Mesenchymal stem cell (in vitro differentiated cells and primary cell): ENCODE measurements around the gene PGK2.

Experiments
- DNase-seq: peaks from one replicate; pipeline ENCODE4 v3.0.0-alpha.2; 2013
- H2AFZ ChIP-seq: one replicate; pipeline ENCODE4 v1.6.1; 2013; ENCODE audit warnings: low read depth, mild to moderate bottlenecking, control low read depth, inconsistent platforms, low read length, moderate library complexity
- H2AK5ac ChIP-seq: 2 replicates; pipeline ENCODE4 v1.6.1; 2013; ENCODE audit warnings: low read length, moderate library complexity, mild to moderate bottlenecking, inconsistent platforms; ENCODE audit not compliant: severe bottlenecking
- H2BK120ac ChIP-seq: one replicate; pipeline ENCODE4 v1.6.1; 2013; ENCODE audit warnings: low read depth, mild to moderate bottlenecking, inconsistent platforms, low read length, moderate library complexity
- H2BK12ac ChIP-seq, 2 experiments: one replicate each; pipeline ENCODE4 v1.6.1; 2013; ENCODE audit warnings: inconsistent platforms in 2 of 2, low read length in 2 of 2, mild to moderate bottlenecking in 2 of 2, moderate library complexity in 2 of 2, control low read depth in 1 of 2
- H2BK15ac ChIP-seq: one replicate; pipeline ENCODE4 v1.6.1; 2013; ENCODE audit warnings: mild to moderate bottlenecking, low read depth, inconsistent platforms; ENCODE audit not compliant: poor library complexity, severe bottlenecking
- H2BK5ac ChIP-seq: 2 replicates; pipeline ENCODE4 v1.6.1; 2013; ENCODE audit warnings: low read depth, mild to moderate bottlenecking, low read length, control low read depth, inconsistent platforms; ENCODE audit not compliant: poor library complexity, severe bottlenecking
- H3K14ac ChIP-seq, 2 experiments: one replicate each; pipeline ENCODE4 v1.6.1; 2013; ENCODE audit warnings: inconsistent platforms in 2 of 2, low read length in 2 of 2, control low read depth in 1 of 2, mild to moderate bottlenecking in 1 of 2, moderate library complexity in 1 of 2
- H3K18ac ChIP-seq, 2 experiments: one replicate each; pipeline ENCODE4 v1.6.1; 2013; ENCODE audit warnings: inconsistent platforms in 2 of 2, low read length in 2 of 2, control low read depth in 1 of 2, low read depth in 1 of 2, mild to moderate bottlenecking in 1 of 2
- H3K23ac ChIP-seq, 2 experiments: one replicate each; pipeline ENCODE4 v1.6.1; 2013; ENCODE audit warnings: inconsistent platforms in 2 of 2, low read length in 2 of 2, mild to moderate bottlenecking in 2 of 2, moderate library complexity in 2 of 2, control low read depth in 1 of 2
- H3K27ac ChIP-seq: 2 replicates; pipeline ENCODE4 v1.5.1; 2013; ENCODE audit warnings: mild to moderate bottlenecking, moderate library complexity, low read length, control low read depth, inconsistent platforms; ENCODE audit not compliant: poor library complexity, severe bottlenecking
- H3K27me3 ChIP-seq, 2 experiments: 2 replicates each; pipeline versions ENCODE4 v1.6.1 to v1.7.0; 2013; ENCODE audit warnings: low read length in 2 of 2, mild to moderate bottlenecking in 2 of 2, moderate library complexity in 2 of 2, control low read depth in 1 of 2, inconsistent platforms in 1 of 2; ENCODE audit not compliant: control insufficient read depth in 1 of 2, insufficient read depth in 1 of 2
- H3K36me3 ChIP-seq, 2 experiments: 2 replicates each; pipeline versions ENCODE4 v1.6.1 to v1.7.0; 2013; ENCODE audit warnings: low read length in 2 of 2, control low read depth in 1 of 2, inconsistent platforms in 1 of 2, low read depth in 1 of 2, mild to moderate bottlenecking in 1 of 2; ENCODE audit not compliant: insufficient read depth in 2 of 2, control insufficient read depth in 1 of 2
- H3K4ac ChIP-seq, 2 experiments: one replicate each; pipeline ENCODE4 v1.6.1; 2013; ENCODE audit warnings: inconsistent platforms in 2 of 2, low read length in 2 of 2, mild to moderate bottlenecking in 2 of 2, moderate library complexity in 2 of 2, control low read depth in 1 of 2, low read depth in 1 of 2
- H3K4me1 ChIP-seq: 2 replicates; pipeline ENCODE4 v1.6.1; 2013; ENCODE audit warnings: low read depth, low read length, control low read depth; ENCODE audit not compliant: control insufficient read depth, insufficient read depth
- H3K4me2 ChIP-seq: 2 replicates; pipeline ENCODE4 v1.6.1; 2013; ENCODE audit warnings: low read length, mild to moderate bottlenecking, inconsistent platforms; ENCODE audit not compliant: poor library complexity, severe bottlenecking
- H3K4me3 ChIP-seq, 2 experiments: 2 replicates each; pipeline versions ENCODE4 v1.5.1 to v1.7.0; 2013; ENCODE audit warnings: low read length in 2 of 2, mild to moderate bottlenecking in 2 of 2, control low read depth in 1 of 2, low read depth in 1 of 2; ENCODE audit not compliant: insufficient read depth in 1 of 2
- H3K79me1 ChIP-seq: replicated peaks from 2 replicates; pipeline ENCODE4 v1.6.1; 2013; ENCODE audit warnings: mild to moderate bottlenecking, control low read depth, low read length, inconsistent platforms; ENCODE audit not compliant: poor library complexity, severe bottlenecking
- H3K9ac ChIP-seq: 2 replicates; pipeline ENCODE4 v1.7.0; 2013; ENCODE audit warnings: mild to moderate bottlenecking, low read length, moderate library complexity
- H3K9me3 ChIP-seq: 2 replicates; pipeline ENCODE4 v1.7.0; 2013; ENCODE audit warnings: mild to moderate bottlenecking, low read length; ENCODE audit not compliant: control insufficient read depth
- H4K8ac ChIP-seq: one replicate; pipeline ENCODE4 v1.6.1; 2013; ENCODE audit warnings: inconsistent platforms, mild to moderate bottlenecking, low read length, moderate library complexity
- H4K91ac ChIP-seq: one replicate; pipeline ENCODE4 v1.6.1; 2013; ENCODE audit warnings: mild to moderate bottlenecking, low read length, inconsistent platforms
- WGBS: methylation state at CpG from one replicate; pipeline ENCODE4 v1.1.7; 2013; ENCODE audit warnings: mixed read lengths; 5-methylcytosine and 5-hydroxymethylcytosine counted together

PGK2 gene

DNA sequence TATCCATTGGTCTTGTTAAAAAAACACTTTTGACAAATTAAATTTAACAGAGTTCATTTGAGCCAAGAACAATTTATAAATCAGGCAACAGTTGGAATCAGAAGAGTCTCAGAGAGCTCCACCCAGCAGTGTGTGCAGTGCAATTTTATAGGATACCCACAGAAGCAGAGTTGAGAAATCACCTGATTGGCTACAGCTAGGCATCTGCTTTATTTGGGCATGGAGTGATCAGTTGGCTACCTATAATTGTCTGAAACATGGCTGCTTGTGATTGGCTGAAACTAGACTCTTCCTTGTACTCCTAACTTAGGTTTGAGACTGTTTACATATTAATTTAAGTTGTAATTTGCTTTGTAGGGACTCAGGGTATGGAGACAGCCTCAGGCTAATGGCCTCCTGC is 12.0 kb downstream of the PGK2 start:
- no peak for DNase-seq
- H3K9me3 ChIP-seq, result no peaks in the 10 kb centered on the region
- no peak overlapping the region for H3K4me2 ChIP-seq
- no peaks in the 10 kb centered on the region for H3K27me3 ChIP-seq
- H3K36me3 ChIP-seq, result no peaks in the 10 kb centered on the region
- no peak overlapping the region for H2BK5ac ChIP-seq
- H2AK5ac ChIP-seq, result no peak overlapping the region
- no peak overlapping the region for H3K4me3 ChIP-seq
- no peak overlapping the region for H2AFZ ChIP-seq
- no peaks in the 10 kb centered on the region for H3K4me1 ChIP-seq
- H3K4ac ChIP-seq, result no peak overlapping the region
- no peak overlapping the region for H4K91ac ChIP-seq
- H2BK15ac ChIP-seq, result no peak overlapping the region
- no peak overlapping the region for H3K14ac ChIP-seq
- H3K18ac ChIP-seq, result no peak overlapping the region
- no peak overlapping the region for H3K23ac ChIP-seq
- H2BK12ac ChIP-seq, result no peak overlapping the region
- H3K9ac ChIP-seq, result no peak overlapping the region
- H2BK120ac ChIP-seq, result no peak overlapping the region
- H3K79me1 ChIP-seq, result no peaks in the 10 kb centered on the region
- no peak overlapping the region for H3K27ac ChIP-seq
- H4K8ac ChIP-seq, result no peak overlapping the region

GRCh38 chr6:49772285-49772684 is 14.8 kb downstream of the PGK2 start:
- WGBS, result 29% methylated on average over 4 of the region's 5 CpGs
- H3K14ac ChIP-seq, result no peak overlapping the region

DNA sequence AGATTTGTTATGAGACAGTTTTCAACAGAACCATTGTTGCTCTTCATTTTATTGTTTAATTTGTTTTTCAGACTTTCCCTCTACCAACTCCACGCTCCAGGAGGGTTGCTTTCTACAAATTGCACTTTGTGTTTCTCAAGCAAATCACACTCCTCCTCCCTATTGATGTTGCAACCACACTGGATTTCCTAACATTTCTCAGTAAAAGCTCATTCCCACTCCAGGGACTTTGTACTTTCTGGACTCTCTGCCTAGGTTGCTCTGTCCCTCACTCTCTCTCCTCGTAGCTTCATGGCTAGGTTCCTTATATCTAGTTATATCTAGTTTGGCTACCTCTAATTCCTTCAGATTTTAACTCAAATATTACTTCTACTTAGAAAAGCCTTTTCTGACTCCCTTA is 20.3 kb downstream of the PGK2 start:
- Histone ChIP-seq H3K4ac (no peak overlapping the region), H4K8ac (no peak overlapping the region), H2BK5ac (no peak overlapping the region), H2AFZ (no peak overlapping the region), H2BK12ac (no peak overlapping the region), H3K9ac (no peak overlapping the region), H3K23ac (no peak overlapping the region), H2BK15ac (no peak overlapping the region), H3K36me3 (no peaks in the 10 kb centered on the region), H4K91ac (no peak overlapping the region), H3K18ac (no peak overlapping the region), H3K9me3 (no peaks in the 10 kb centered on the region), H3K4me2 (no peak overlapping the region), H2BK120ac (no peak overlapping the region), H2AK5ac (no peak overlapping the region), H3K79me1 (no peaks in the 10 kb centered on the region), H3K14ac (no peak overlapping the region), H3K4me3 (no peak overlapping the region), H3K27me3 (no peaks in the 10 kb centered on the region), H3K27ac (no peak overlapping the region), H3K4me1 (no peaks in the 10 kb centered on the region)
- 61% methylated on average over 2 of the region's 2 CpGs for WGBS
- no peak for DNase-seq

More at GRCh38 chr6:49772285-49772684, 14.8 kb downstream of the PGK2 start:
- no peak overlapping the region for H4K8ac ChIP-seq
- no peaks in the 10 kb centered on the region for H3K9me3 ChIP-seq
- H3K36me3 ChIP-seq, result no peaks in the 10 kb centered on the region
- H2AFZ ChIP-seq, result no peak overlapping the region
- no peaks in the 10 kb centered on the region for H3K4me1 ChIP-seq
- DNase-seq, result no peak
- H3K27me3 ChIP-seq, result no peaks in the 10 kb centered on the region
- H3K23ac ChIP-seq, result no peak overlapping the region
- H2BK15ac ChIP-seq, result no peak overlapping the region
- H3K9ac ChIP-seq, result no peak overlapping the region
- no peak overlapping the region for H2BK12ac ChIP-seq
- H3K4me3 ChIP-seq, result no peak overlapping the region
- H3K79me1 ChIP-seq, result no peaks in the 10 kb centered on the region
- no peak overlapping the region for H2BK120ac ChIP-seq
- H3K18ac ChIP-seq, result no peak overlapping the region
- H2AK5ac ChIP-seq, result no peak overlapping the region
- H3K4me2 ChIP-seq, result no peak overlapping the region
- H4K91ac ChIP-seq, result no peak overlapping the region
- no peak overlapping the region for H3K27ac ChIP-seq
- H3K4ac ChIP-seq, result no peak overlapping the region
- H2BK5ac ChIP-seq, result no peak overlapping the region

DNA sequence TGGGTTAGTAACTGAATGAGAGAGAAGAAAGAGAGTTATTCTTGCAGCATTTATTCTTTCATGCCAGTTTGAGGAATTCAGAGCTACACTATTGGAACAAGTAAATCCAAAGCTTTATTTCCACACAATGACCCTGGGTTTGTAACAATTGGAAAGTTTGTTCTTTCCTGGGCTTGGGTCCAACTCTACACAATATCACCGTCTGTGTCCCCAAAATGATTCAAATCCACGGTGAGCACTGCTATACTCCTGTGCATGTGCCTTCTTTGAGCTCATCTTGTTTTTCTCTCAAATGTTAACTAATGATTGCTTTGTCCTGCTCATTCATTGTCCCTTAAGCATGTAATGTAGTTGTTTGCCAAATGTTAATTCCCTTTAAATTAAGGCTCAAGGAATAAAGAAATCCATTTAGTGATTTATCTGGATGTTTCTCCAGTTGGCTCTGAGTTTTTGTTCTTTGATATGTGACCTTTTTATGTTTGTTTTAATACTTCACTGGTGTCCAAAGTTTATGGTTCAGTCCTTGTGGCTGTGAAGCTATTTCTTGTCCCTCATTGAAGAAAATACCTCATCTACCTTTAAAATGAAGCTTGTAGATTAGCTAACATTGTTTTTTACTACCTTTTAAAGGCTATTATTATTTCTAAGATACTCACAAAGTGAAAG is 22.4 kb downstream of the PGK2 start:
- Histone ChIP-seq H3K4me2 (no peak overlapping the region), H3K14ac (no peak overlapping the region), H4K8ac (no peak overlapping the region), H3K27ac (no peak overlapping the region), H3K9me3 (no peaks in the 10 kb centered on the region), H3K4me3 (no peak overlapping the region), H3K27me3 (no peaks in the 10 kb centered on the region), H2BK5ac (no peak overlapping the region), H2BK120ac (no peak overlapping the region), H2AK5ac (no peak overlapping the region), H2AFZ (no peak overlapping the region), H2BK15ac (no peak overlapping the region), H4K91ac (no peak overlapping the region), H3K18ac (no peak overlapping the region), H3K23ac (no peak overlapping the region), H3K36me3 (no peaks in the 10 kb centered on the region), H3K79me1 (no peaks in the 10 kb centered on the region), H3K4me1 (no peaks in the 10 kb centered on the region), H3K9ac (no peak overlapping the region), H2BK12ac (no peak overlapping the region), H3K4ac (no peak overlapping the region)
- WGBS, result 89% methylated on average over 2 of the region's 2 CpGs
- no peak for DNase-seq
